IMR-90 (cell line): ENCODE measurements around the gene KRT222. TPM values are rescaled to one million over a fixed set of nuclear protein-coding genes. Genes with fewer than 3 reads are reported as not detected.

Source experiments
- ATAC-seq: fragments of 200-7000 bp; cut with Tn5 transposase; 2 replicates; pipeline ENCODE4 v1.9.1; 2020; ENCODE audit warnings: low read depth, mild to moderate bottlenecking, moderate library complexity
- BruUV-seq: library from RNA; stranded (reverse); fragments of 400-500 nt; replicated peaks from 2 replicates; lab custom pipeline; 2021; lab: Mats Ljungman, UMichigan
- CTCF ChIA-PET: fragments of 300-600 bp; formaldehyde crosslinking; extraction: SDS; loops from one replicate; lab custom pipeline; 2021; ENCODE audit warnings: antibody characterized with exemption; lab: Yijun Ruan, JAX
- POLR2A ChIA-PET: fragments of 300-600 bp; sonication (Branson Sonifier 250); formaldehyde crosslinking; loops from one replicate; lab custom pipeline; 2022; ENCODE audit warnings: antibody characterized with exemption; ENCODE audit not compliant: unreplicated experiment; lab: Charles Lee
- DNase-seq: peaks from one replicate; pipeline ENCODE4 v3.0.0; 2013
- H2AFZ ChIP-seq: replicated peaks from 2 replicates; pipeline ENCODE3; 2013; ENCODE audit warnings: low read length, mild to moderate bottlenecking; ENCODE audit not compliant: poor library complexity
- H2AK5ac ChIP-seq: 2 replicates; pipeline ENCODE4 v1.6.1; 2013; ENCODE audit warnings: low read depth, low read length, inconsistent platforms
- H2AK9ac ChIP-seq: replicated peaks from 2 replicates; pipeline ENCODE3; 2013; ENCODE audit warnings: mild to moderate bottlenecking, low read depth, low read length, moderate library complexity; ENCODE audit not compliant: poor library complexity
- H2BK120ac ChIP-seq: 2 replicates; pipeline ENCODE4 v1.6.1; 2013; ENCODE audit warnings: low read depth, low read length, inconsistent platforms
- H2BK15ac ChIP-seq: 3 replicates; pipeline ENCODE4 v1.6.1; 2013; ENCODE audit warnings: low read depth, low read length, inconsistent platforms
- H2BK20ac ChIP-seq: 2 replicates; pipeline ENCODE4 v1.6.1; 2013; ENCODE audit warnings: low read depth, mild to moderate bottlenecking, inconsistent platforms, low read length, moderate library complexity
- H2BK5ac ChIP-seq: 2 replicates; pipeline ENCODE4 v1.6.1; 2013; ENCODE audit warnings: mild to moderate bottlenecking, low read depth, low read length, inconsistent platforms; ENCODE audit not compliant: poor library complexity, severe bottlenecking
- H3K14ac ChIP-seq: replicated peaks from 2 replicates; pipeline ENCODE4 v1.6.1; 2013; ENCODE audit warnings: low read depth, low read length, inconsistent platforms
- H3K18ac ChIP-seq: 2 replicates; pipeline ENCODE4 v1.6.1; 2013; ENCODE audit warnings: low read depth, low read length, control low read depth
- H3K23ac ChIP-seq: 2 replicates; pipeline ENCODE4 v1.6.1; 2013; ENCODE audit warnings: low read depth, low read length, inconsistent platforms
- H3K27ac ChIP-seq: 2 replicates; pipeline ENCODE4 v1.5.1; 2013; ENCODE audit warnings: mild to moderate bottlenecking, control low read depth, low read length; ENCODE audit not compliant: insufficient read depth
- H3K27me3 ChIP-seq: 2 replicates; pipeline ENCODE4 v1.6.1; 2013; ENCODE audit warnings: low read length; ENCODE audit not compliant: control insufficient read depth, insufficient read depth
- H3K36me3 ChIP-seq: 2 replicates; pipeline ENCODE4 v1.6.1; 2013; ENCODE audit warnings: low read length, mixed read lengths; ENCODE audit not compliant: control insufficient read depth, insufficient read depth
- H3K4ac ChIP-seq: 2 replicates; pipeline ENCODE4 v1.6.1; 2013; ENCODE audit warnings: low read depth, low read length, inconsistent platforms
- H3K4me1 ChIP-seq: 2 replicates; pipeline ENCODE4 v1.6.1; 2013; ENCODE audit warnings: low read length, mixed read lengths; ENCODE audit not compliant: control insufficient read depth, insufficient read depth
- H3K4me2 ChIP-seq: 2 replicates; pipeline ENCODE4 v1.6.1; 2013; ENCODE audit warnings: low read depth, mild to moderate bottlenecking, control low read depth, low read length, moderate library complexity
- H3K4me3 ChIP-seq: 2 replicates; pipeline ENCODE4 v1.5.1; 2013; ENCODE audit warnings: low read depth, mild to moderate bottlenecking, control low read depth, low read length, moderate library complexity; ENCODE audit not compliant: insufficient read depth
- H3K56ac ChIP-seq: 2 replicates; pipeline ENCODE4 v1.6.1; 2013; ENCODE audit warnings: low read length, inconsistent platforms; ENCODE audit not compliant: insufficient read depth; ENCODE audit errors: extremely low read depth
- H3K79me1 ChIP-seq, 2 experiments: 2 replicates each; pipeline ENCODE4 v1.6.1; 2013; ENCODE audit warnings: low read length in 2 of 2, inconsistent platforms in 1 of 2, low read depth in 1 of 2
- H3K9ac ChIP-seq: 2 replicates; pipeline ENCODE4 v1.6.1; 2013; ENCODE audit warnings: low read depth, low read length, control low read depth
- H3K9me1 ChIP-seq: 2 replicates; pipeline ENCODE4 v1.6.1; 2013; ENCODE audit warnings: low read length, inconsistent platforms; ENCODE audit not compliant: insufficient read depth
- H3K9me3 ChIP-seq: 2 replicates; pipeline ENCODE4 v1.6.1; 2013; ENCODE audit warnings: low read length; ENCODE audit not compliant: control insufficient read depth, insufficient read depth
- H4K20me1 ChIP-seq: 2 replicates; pipeline ENCODE4 v1.6.1; 2013; ENCODE audit warnings: low read length, inconsistent platforms; ENCODE audit not compliant: insufficient read depth
- H4K5ac ChIP-seq: 2 replicates; pipeline ENCODE4 v1.6.1; 2013; ENCODE audit warnings: mild to moderate bottlenecking, low read depth, low read length, control low read depth
- H4K8ac ChIP-seq, 2 experiments: 2 replicates each; pipeline ENCODE4 v1.6.1; 2013; ENCODE audit warnings: low read depth in 2 of 2, low read length in 2 of 2, control low read depth in 1 of 2, inconsistent platforms in 1 of 2
- H4K91ac ChIP-seq: 2 replicates; pipeline ENCODE4 v1.6.1; 2013; ENCODE audit warnings: low read depth, low read length, inconsistent platforms; ENCODE audit not compliant: insufficient read depth
- BHLHE40 ChIP-seq: fragments of 150-350 bp; IDR thresholded peaks from 2 replicates; pipeline ENCODE4 v1.6.1; 2016; ENCODE audit warnings: mild to moderate bottlenecking, low read depth, low read length
- CEBPB ChIP-seq: IDR thresholded peaks from 2 replicates; pipeline ENCODE4 v1.6.1; 2012; ENCODE audit warnings: low read depth, low read length, improper control_type of control experiment
- CHD1 ChIP-seq: IDR thresholded peaks from 2 replicates; pipeline ENCODE4 v1.6.1; 2012; ENCODE audit warnings: low read depth, low read length, improper control_type of control experiment
- CTCF ChIP-seq: conservative IDR thresholded peaks from 2 replicates; pipeline ENCODE4 v1.5.1; 2012; ENCODE audit warnings: mild to moderate bottlenecking, low read depth, low read length, improper control_type of control experiment
- ELK1 ChIP-seq: fragments of 150-350 bp; IDR thresholded peaks from 2 replicates; pipeline ENCODE4 v1.6.1; 2016; ENCODE audit warnings: low read depth, mild to moderate bottlenecking, low read length, moderate library complexity, borderline replicate concordance
- FOS ChIP-seq: fragments of 150-350 bp; IDR thresholded peaks from 2 replicates; pipeline ENCODE4 v1.6.1; 2016; ENCODE audit warnings: low read depth, low read length
- MAFK ChIP-seq: IDR thresholded peaks from 2 replicates; pipeline ENCODE4 v1.6.1; 2012; ENCODE audit warnings: low read depth, low read length, improper control_type of control experiment
- MXI1 ChIP-seq: IDR thresholded peaks from 2 replicates; pipeline ENCODE4 v1.6.1; 2012; ENCODE audit warnings: low read depth, mild to moderate bottlenecking, low read length, moderate library complexity, borderline replicate concordance
- NFE2L2 ChIP-seq: fragments of 150-350 bp; IDR thresholded peaks from 2 replicates; pipeline ENCODE4 v1.6.1; 2016; ENCODE audit warnings: low read depth, mild to moderate bottlenecking, low read length
- POLR2A ChIP-seq: IDR thresholded peaks from 2 replicates; pipeline ENCODE4 v1.6.1; 2012; ENCODE audit warnings: mild to moderate bottlenecking, low read depth, low read length
- RCOR1 ChIP-seq: IDR thresholded peaks from 2 replicates; pipeline ENCODE4 v1.6.1; 2012; ENCODE audit warnings: mild to moderate bottlenecking, low read length, improper control_type of control experiment; ENCODE audit not compliant: insufficient replicate concordance
- RFX5 ChIP-seq: IDR thresholded peaks from 2 replicates; pipeline ENCODE4 v1.8.0; 2012; ENCODE audit warnings: low read depth, mild to moderate bottlenecking, low read length, moderate library complexity
- SMC3 ChIP-seq: fragments of 150-350 bp; IDR thresholded peaks from 2 replicates; pipeline ENCODE4 v1.6.1; 2016; ENCODE audit warnings: low read depth, mild to moderate bottlenecking, antibody characterized with exemption, low read length, moderate library complexity
- USF2 ChIP-seq: fragments of 150-350 bp; IDR thresholded peaks from 2 replicates; pipeline ENCODE4 v1.6.1; 2017; ENCODE audit warnings: mild to moderate bottlenecking, antibody characterized with exemption, low read length, low read depth
- WGBS, 2 experiments: methylation state at CpG; one replicate each; pipeline versions ENCODE4 v1.1.5 to v1.1.7; 2013; ENCODE audit warnings: missing lambda C conversion rate in 2 of 2; ENCODE audit not compliant: insufficient read length in 1 of 2; ENCODE audit errors: extremely low coverage in 2 of 2; 5-methylcytosine and 5-hydroxymethylcytosine counted together
- dilution Hi-C: fragments of 300-500 bp; cut with HindIII; formaldehyde crosslinking; loops from one replicate; pipeline ENCODE4 v1.14.3; 2018; ENCODE audit warnings: low sequenced_read_pairs; ENCODE audit not compliant: unreplicated experiment
- in situ Hi-C: fragments of 300-500 bp; cut with MboI; formaldehyde crosslinking; loops from 3 replicates; pipeline ENCODE4 v1.14.3; 2019; ENCODE audit warnings: low sequenced_read_pairs, inconsistent platforms, mixed read lengths
- intact Hi-C: fragments of 100-400 bp; cut with micrococcal nuclease; formaldehyde crosslinking; loops from 2 replicates; pipeline ENCODE4 v1.10.0; 2022
- polyA plus RNA-seq, 3 experiments: library from polyadenylated mRNA; depleted of rRNA; stranded (reverse); fragments of >200 nt; gene quantifications; 2 replicates each; pipeline ENCODE4 v1.2.3, GENCODE V29; 2012; ENCODE audit warnings: low replicate concordance in 1 of 3
- total RNA-seq: library from RNA; depleted of rRNA; stranded (reverse); fragments of >200 nt; gene quantifications from 2 replicates; pipeline ENCODE4 v1.2.3, GENCODE V29; 2012

Gene KRT222
- total and polyA plus RNA-seq, 2 of the 4 experiments (the other 2 are of a cell fraction) = not detected

GRCh38 chr17:40625311-40625710 lies 39.7 kb downstream of the KRT222 start:
- no peak overlapping the region for H3K27ac ChIP-seq
- H3K4me3 ChIP-seq = no peak overlapping the region
- no peak overlapping the region for H3K23ac ChIP-seq
- H3K9ac ChIP-seq = no peak overlapping the region
- no peak overlapping the region for H4K5ac ChIP-seq
- H2BK5ac ChIP-seq = no peak overlapping the region
- no peak overlapping the region for H2AFZ ChIP-seq
- H3K27me3 ChIP-seq = peaks cover 2% of the 10 kb centered on the region; the same call in 1 of the 2 replicates
- H3K79me1 ChIP-seq = no peaks in the 10 kb centered on the region
- in situ Hi-C loops (loop anchor here (10.0 kb wide), 1 partner anchor 1039 kb away; no protein-coding TSS in a partner anchor), dilution Hi-C loops (no loop called here), intact Hi-C loops (no loop called here)
- H2AK9ac ChIP-seq = no peak overlapping the region
- TF ChIP-seq CEBPB (no peak), CHD1 (no peak), BHLHE40 (no peak), USF2 (no peak), SMC3 (no peak), RFX5 (no peak), RCOR1 (no peak), ELK1 (no peak), MXI1 (no peak), MAFK (no peak), NFE2L2 (no peak), CTCF (no peak), FOS (no peak), POLR2A (no peak)
- H4K8ac ChIP-seq = no peak overlapping the region
- no peaks in the 10 kb centered on the region for H4K20me1 ChIP-seq
- H3K18ac ChIP-seq = no peak overlapping the region
- no peak overlapping the region for H2AK5ac ChIP-seq
- H3K14ac ChIP-seq = no peak overlapping the region
- peaks cover 9% of the 10 kb centered on the region for H3K36me3 ChIP-seq
- CTCF ChIA-PET = interaction anchor here (0.6 to 1.0 kb wide), 2 partner anchors 10 to 81 kb away, joined by 3 read pairs; no protein-coding TSS in a partner anchor
- no peak overlapping the region for H3K4me2 ChIP-seq
- POLR2A ChIA-PET = no interaction called here
- H3K9me3 ChIP-seq = no peaks in the 10 kb centered on the region
- H3K4me1 ChIP-seq = peaks cover 2% of the 10 kb centered on the region; the same call in 1 of the 2 replicates
- no peak overlapping the region for H2BK15ac ChIP-seq
- H4K91ac ChIP-seq = no peak overlapping the region
- H2BK120ac ChIP-seq = no peak overlapping the region
- ATAC-seq (no peak), DNase-seq (no peak)
- no TSS peak for BruUV-seq
- H3K56ac ChIP-seq = no peak overlapping the region
- no peaks in the 10 kb centered on the region for H3K9me1 ChIP-seq
- H3K4ac ChIP-seq = no peak overlapping the region
- WGBS, 2 experiments = 100% methylated on average over 1 of the region's 5 CpGs; no CpG with 5 or more reads in 1 of the 2 experiments
- H2BK20ac ChIP-seq = no peak overlapping the region
